Astrocyte of the spinal cord (primary cell): Measurements from ENCODE around the gene TTBK1.

Experiments used
- DNase-seq: peaks from one replicate; pipeline ENCODE4 v3.0.0; 2011; ENCODE audit warnings: low read depth, low spot score
- H3K4me3 ChIP-seq: 2 replicates; pipeline ENCODE4 v1.5.1; 2011; ENCODE audit warnings: low read depth, mild to moderate bottlenecking, low read length, moderate library complexity
- in situ Hi-C: cut with HindIII; loops from 2 replicates; pipeline ENCODE4 v1.10.0; 2017; ENCODE audit warnings: low sequenced_read_pairs
- TF ChIP-seq, protein P1 (sequence below): IDR thresholded peaks from 2 replicates; pipeline ENCODE4 v1.5.1; 2012; ENCODE audit warnings: low read depth, mild to moderate bottlenecking, low read length, inconsistent platforms

TTBK1 gene

DNA sequence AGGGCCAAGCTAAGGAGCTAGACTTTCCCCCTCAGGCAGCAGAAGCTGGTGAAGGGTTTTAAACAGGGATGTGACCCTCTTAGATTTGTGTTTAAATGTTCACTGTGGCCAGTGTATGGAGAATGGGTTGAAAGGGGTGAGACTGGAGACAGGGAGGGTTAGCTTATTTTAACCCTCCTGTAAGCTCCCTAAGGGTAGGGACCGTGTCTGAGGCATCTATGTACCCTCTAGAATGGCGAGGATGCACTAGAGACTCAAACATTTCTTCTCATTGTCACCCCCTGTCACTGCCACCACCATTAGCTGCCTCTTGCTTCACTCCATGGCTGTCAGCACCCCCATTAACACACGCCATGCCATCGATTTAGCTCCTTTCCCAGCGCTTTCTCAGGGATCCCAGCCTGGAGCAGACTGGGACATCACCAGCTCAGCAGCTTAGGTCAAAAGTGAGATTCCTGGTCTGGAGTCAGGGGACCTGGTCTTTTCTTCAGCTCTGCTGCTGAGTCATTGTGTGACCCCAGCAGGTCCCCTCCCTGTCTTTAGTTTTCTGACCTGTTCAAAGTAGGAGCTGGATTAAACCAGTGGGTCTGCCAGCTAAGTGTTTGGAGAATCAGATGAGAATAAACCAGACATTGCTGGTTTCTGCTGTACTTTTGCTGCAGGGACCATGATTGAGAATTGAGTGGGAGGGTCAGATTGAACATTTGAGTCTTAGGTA is 53.7 kb downstream of the TTBK1 start:
- TF ChIP-seq, protein P1, sequence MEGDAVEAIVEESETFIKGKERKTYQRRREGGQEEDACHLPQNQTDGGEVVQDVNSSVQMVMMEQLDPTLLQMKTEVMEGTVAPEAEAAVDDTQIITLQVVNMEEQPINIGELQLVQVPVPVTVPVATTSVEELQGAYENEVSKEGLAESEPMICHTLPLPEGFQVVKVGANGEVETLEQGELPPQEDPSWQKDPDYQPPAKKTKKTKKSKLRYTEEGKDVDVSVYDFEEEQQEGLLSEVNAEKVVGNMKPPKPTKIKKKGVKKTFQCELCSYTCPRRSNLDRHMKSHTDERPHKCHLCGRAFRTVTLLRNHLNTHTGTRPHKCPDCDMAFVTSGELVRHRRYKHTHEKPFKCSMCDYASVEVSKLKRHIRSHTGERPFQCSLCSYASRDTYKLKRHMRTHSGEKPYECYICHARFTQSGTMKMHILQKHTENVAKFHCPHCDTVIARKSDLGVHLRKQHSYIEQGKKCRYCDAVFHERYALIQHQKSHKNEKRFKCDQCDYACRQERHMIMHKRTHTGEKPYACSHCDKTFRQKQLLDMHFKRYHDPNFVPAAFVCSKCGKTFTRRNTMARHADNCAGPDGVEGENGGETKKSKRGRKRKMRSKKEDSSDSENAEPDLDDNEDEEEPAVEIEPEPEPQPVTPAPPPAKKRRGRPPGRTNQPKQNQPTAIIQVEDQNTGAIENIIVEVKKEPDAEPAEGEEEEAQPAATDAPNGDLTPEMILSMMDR: no peak

DNA sequence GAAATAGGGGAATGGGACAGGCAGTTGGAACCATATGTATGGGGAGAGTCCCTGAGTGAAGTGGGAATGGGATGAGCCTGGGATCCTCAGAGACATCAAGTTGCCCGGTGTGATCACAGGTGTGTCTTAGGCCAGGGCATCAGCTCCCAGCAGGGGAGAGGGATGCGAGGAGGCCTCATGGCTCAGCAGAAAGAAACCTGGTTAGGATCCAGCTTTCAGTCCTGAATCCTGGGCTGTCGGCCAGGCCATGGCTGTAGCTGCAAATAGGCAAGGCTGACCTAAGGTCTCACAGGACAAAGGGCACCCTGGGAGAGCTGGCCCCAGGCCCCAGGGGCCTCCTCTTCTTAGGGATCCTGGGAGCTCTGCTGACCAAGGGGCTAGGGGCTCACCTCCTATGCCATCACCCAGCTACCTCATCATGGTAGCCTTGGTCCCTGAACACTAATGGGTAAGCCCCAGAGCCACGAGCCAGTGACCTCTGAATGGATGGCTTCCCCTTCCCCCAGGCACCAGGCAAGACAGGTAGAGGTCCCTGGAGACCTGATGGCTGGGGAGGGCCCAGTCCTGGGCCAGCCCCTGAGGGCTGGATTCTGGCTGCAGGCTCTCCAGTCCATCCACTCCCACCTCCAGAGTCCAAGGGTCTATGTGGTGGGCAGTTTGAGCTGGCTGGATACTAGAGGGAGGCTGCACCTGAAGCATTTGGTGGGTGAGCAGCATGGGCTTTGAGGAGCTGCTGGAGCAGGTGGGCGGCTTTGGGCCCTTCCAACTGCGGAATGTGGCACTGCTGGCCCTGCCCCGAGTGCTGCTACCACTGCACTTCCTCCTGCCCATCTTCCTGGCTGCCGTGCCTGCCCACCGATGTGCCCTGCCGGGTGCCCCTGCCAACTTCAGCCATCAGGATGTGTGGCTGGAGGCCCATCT is 54.6 kb downstream of the TTBK1 start, which contains the start of gene SLC22A7:
SLC22A7 (plus strand) TSS at position 617 of the 921 bp plus-strand sequence; CDS start at position 716, 99 bp downstream.
- DNase-seq: no peak
- H3K4me3 ChIP-seq: no peak within 1 kb of the TSS
- TF ChIP-seq, protein P1: no peak
- in situ Hi-C loops: no loop called here

More for the DNA sequence above, 53.7 kb downstream of the TTBK1 start:
- DNase-seq: no peak
- H3K4me3 ChIP-seq: no peak overlapping the region
- in situ Hi-C loops: no loop called here

DNA sequence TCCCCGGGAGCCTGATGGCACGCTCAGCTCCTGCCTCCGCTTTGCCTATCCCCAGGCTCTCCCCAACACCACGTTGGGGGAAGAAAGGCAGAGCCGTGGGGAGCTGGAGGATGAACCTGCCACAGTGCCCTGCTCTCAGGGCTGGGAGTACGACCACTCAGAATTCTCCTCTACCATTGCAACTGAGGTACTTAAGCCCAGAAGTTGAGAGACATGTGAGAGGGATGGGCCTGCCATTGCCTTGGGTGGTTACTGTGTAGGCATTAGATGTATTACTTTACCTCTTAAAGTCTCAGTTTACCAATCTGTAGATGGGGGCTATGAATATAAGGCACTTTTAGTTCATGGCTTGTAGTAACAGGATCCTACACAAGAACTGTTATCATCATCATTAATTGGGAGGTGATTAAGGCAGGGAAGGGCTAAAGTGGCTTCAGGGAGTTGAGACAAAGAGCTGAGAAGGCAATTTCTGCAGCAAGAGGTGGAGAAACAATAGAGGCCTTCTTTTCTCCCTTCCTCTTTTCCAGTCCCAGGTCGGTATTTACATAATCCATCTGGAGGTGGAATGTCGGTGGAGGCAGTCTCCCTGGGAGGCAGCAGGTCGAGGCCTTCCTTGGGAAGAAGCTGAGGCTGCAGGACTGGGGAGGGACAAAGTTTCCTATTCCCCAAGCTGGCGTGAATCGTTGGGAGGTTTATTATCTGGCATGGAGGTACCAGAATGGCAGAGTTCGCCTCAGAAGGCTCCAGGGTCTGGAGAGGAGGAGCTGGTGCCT is 55.5 kb downstream of the TTBK1 start:
- DNase-seq: no peak
- TF ChIP-seq, protein P1: no peak
- in situ Hi-C loops: no loop called here
- H3K4me3 ChIP-seq: no peak overlapping the region

DNA sequence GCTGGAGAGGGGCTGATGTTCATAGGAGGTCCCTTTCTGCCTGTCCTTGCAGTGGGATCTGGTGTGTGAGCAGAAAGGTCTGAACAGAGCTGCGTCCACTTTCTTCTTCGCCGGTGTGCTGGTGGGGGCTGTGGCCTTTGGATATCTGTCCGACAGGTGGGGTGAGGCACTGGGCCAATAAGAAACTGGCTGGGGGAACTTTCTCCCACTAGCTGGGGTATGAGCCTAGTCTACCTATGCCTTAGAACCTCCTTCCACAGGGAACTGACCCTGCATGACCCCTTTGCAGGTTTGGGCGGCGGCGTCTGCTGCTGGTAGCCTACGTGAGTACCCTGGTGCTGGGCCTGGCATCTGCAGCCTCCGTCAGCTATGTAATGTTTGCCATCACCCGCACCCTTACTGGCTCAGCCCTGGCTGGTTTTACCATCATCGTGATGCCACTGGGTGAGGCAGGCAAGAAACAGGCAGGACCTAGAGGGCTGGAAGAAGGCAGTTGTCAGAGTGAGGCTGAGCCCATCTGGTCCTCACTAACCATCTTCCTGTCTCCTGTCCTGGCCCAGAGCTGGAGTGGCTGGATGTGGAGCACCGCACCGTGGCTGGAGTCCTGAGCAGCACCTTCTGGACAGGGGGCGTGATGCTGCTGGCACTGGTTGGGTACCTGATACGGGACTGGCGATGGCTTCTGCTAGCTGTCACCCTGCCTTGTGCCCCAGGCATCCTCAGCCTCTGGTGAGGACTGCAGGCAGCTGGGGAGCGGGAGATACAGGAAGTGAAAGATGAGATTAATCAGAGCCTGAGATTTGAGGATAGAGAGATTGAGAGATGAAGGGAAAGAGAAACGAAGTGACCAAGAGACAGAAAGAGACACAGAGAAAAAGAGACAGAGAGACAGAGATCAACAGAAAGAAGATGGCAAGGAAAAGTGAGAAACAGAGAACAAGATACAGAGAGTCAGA is 56.3 kb downstream of the TTBK1 start:
- H3K4me3 ChIP-seq: no peak overlapping the region
- in situ Hi-C loops: no loop called here
- DNase-seq: no peak
- TF ChIP-seq, protein P1: no peak

DNA sequence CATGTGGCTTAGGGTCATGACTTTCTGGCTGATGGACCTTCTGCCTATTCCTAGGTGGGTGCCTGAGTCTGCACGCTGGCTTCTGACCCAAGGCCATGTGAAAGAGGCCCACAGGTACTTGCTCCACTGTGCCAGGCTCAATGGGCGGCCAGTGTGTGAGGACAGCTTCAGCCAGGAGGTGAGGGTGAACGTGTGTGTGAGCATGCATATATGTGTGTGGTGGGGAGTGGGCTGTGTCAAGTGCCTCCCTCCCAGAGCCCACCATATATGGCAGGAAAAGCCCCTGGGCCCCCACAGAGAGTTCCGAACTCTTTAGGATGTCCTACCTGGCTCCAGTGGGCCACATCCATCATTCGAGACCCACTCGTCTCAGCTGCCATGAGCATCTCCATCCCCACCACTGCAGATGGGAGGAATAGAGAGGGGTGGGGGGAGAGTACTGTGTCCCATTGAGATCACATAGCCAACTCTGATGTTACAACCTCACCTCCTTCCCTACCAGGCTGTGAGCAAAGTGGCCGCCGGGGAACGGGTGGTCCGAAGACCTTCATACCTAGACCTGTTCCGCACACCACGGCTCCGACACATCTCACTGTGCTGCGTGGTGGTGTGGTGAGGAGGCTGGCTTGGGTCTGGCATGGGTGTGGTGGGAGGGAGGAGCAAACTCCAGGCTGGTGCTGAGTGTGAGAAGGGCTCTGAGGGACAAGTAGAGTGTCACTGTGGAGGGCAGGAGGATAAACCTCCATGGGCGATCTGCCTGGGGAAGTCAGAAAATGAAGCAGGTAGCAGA is 58.0 kb downstream of the TTBK1 start:
- no peak for DNase-seq
- TF ChIP-seq, protein P1: no peak
- H3K4me3 ChIP-seq: no peak overlapping the region
- in situ Hi-C loops: no loop called here
